ENCODE results near the gene TCF23. TPM values are rescaled to one million over a fixed set of nuclear protein-coding genes. Genes with fewer than 3 reads are reported as not detected.
"Not testable (repeated sequence)": the region's sequence is repeated elsewhere in the genome, so short reads cannot be mapped to it uniquely, and the experiment has no call there.

Gene TCF23
- polyA plus RNA-seq, 3 donors: not detected

DNA sequence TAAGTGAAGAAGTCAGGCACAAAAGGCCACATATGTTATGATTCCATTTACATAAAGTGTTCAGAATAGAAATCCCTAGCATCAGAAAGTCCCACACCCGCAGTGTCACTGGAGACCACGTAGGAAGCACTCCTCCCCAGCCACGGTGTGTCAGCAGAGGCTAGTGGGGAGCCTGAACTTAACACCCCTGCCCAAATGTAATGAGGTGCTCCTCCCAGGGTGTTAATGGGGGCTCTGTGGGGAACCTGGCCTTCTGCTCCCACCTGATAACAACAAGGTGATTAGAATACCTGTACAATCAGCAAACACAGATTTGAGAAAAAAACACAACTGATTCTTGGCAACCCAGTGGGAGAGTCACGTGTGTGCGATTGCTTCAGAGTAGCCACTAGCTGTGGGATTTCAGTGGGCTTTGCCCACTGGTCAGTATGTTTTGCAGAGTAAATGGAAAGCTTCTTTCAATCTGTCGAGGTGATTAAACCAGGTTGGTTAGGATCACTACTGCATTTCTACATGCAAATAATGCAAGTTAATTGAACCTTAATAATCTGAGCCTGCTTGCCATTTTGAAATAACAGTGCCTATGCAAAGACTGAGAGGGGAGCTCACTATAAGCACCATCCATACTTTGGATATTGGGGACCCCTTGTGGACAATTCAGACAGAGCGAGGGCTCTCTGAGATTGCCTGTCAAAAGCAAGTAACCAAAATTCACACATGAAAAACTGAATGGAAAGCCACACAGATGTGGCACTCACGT, 42.4 kb downstream of the TCF23 start:
- no peaks in the 10 kb centered on the region for H3K36me3 ChIP-seq (replicated peaks in 1 of 2; ENCODE audit: control insufficient read depth in 1 of 2, insufficient read depth in 2 of 2, low read length in 2 of 2)
- H3K27me3 ChIP-seq (ENCODE audit: control insufficient read depth in 2 of 2, insufficient read depth in 2 of 2, low read length in 2 of 2): no peaks in the 10 kb centered on the region
- Mint-ChIP-seq H3K36me3 (no peaks in the 10 kb centered on the region), H3K27me3 (ENCODE audit: low read depth in 3 of 3) (peaks cover 1 to 14% (median 4%) of the 10 kb centered on the region in 3 donors), H3K27ac (peak overlapping the region in 1 of 7 donors; percentile 20), H3K4me1 (peaks cover 2% of the 10 kb centered on the region), H3K9me3 (peaks cover 0 to 2% (median 0%) of the 10 kb centered on the region in 7 donors), H3K4me3 (no peak overlapping the region)
- H3K4me3 ChIP-seq (replicated peaks in 1 of 3; ENCODE audit: low read depth in 2 of 3, low read length in 3 of 3): no peak overlapping the region
- 0% methylated on average over 1 of the region's 8 CpGs for WGBS (ENCODE audit: insufficient coverage)
- intact Hi-C loops (cut with micrococcal nuclease): no loop called here
- no peaks in the 10 kb centered on the region for H3K4me1 ChIP-seq (ENCODE audit: control insufficient read depth in 1 of 2, insufficient read depth in 2 of 2, low read length in 2 of 2)
- H3K9me3 ChIP-seq (replicated peaks in 1 of 2; ENCODE audit: control insufficient read depth in 1 of 2, insufficient read depth in 1 of 2, low read length in 2 of 2): no peaks in the 10 kb centered on the region
- DNase-seq: peak in 2 of 3 donors; percentile 22 to 41
- no peak overlapping the region for H2AFZ ChIP-seq (ENCODE audit: insufficient read depth, low read depth, low read length, poor library complexity, severe bottlenecking)
- H4K20me1 ChIP-seq (ENCODE audit: insufficient read depth, low read length): no peaks in the 10 kb centered on the region
- TF ChIP-seq, protein P1, sequence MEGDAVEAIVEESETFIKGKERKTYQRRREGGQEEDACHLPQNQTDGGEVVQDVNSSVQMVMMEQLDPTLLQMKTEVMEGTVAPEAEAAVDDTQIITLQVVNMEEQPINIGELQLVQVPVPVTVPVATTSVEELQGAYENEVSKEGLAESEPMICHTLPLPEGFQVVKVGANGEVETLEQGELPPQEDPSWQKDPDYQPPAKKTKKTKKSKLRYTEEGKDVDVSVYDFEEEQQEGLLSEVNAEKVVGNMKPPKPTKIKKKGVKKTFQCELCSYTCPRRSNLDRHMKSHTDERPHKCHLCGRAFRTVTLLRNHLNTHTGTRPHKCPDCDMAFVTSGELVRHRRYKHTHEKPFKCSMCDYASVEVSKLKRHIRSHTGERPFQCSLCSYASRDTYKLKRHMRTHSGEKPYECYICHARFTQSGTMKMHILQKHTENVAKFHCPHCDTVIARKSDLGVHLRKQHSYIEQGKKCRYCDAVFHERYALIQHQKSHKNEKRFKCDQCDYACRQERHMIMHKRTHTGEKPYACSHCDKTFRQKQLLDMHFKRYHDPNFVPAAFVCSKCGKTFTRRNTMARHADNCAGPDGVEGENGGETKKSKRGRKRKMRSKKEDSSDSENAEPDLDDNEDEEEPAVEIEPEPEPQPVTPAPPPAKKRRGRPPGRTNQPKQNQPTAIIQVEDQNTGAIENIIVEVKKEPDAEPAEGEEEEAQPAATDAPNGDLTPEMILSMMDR (IDR thresholded peaks at IDR 0.05): peak; percentile 50
- no peak overlapping the region for H3K27ac ChIP-seq (ENCODE audit: low read depth in 1 of 2, low read length in 2 of 2)
- H3K4me2 ChIP-seq (replicated peaks; ENCODE audit: extremely low read depth, low read length, poor library complexity, severe bottlenecking): no peak overlapping the region
- H3K9ac ChIP-seq (ENCODE audit: insufficient read depth, low read length, poor library complexity, severe bottlenecking): no peak overlapping the region
- H3K79me2 ChIP-seq (ENCODE audit: insufficient read depth, low read length): no peaks in the 10 kb centered on the region

DNA sequence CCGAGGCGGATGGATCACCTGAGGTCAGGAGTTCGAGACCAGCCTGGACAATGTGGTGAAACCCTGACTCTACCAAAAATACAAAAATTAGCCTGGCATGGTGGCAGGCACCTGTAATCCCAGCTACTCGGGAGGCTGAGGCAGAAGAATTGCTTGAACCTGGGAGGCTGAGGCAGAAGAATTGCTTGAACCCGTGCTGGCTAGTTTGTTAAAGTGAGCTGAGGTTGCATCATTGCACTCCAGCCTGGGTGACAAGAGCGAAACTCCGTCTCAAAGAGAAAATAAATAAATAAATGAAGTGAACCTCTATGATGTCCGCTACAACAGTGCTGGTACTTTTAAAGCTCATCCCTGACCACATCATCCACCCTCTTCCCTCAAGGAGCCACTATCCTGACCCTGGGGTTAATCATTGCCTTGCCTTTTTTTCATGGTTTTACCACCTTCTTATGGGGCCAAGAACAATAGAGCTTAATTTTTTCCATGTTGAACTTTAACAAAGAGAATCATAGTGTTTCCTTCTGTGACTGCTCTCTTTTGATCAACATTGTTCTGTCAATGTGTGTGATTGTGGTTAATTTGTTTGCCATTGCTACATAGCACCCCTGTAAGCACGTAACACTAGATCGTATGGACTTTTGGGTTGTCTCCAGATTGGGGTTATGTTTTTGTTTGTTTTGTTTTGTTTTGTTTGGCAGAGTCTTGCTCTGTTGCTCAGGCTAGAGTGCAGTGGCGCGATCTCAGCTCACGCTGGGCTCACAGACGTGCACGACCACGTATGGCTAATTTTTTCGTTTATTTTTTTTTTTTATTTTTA, 45.9 kb downstream of the TCF23 start:
- H3K4me2 ChIP-seq (replicated peaks; ENCODE audit: extremely low read depth, low read length, poor library complexity, severe bottlenecking): no peak overlapping the region
- H3K27ac ChIP-seq (ENCODE audit: low read depth in 1 of 2, low read length in 2 of 2): no peak overlapping the region
- TF ChIP-seq, protein P1 (IDR thresholded peaks at IDR 0.05): no peak
- H3K4me3 ChIP-seq (replicated peaks in 1 of 3; ENCODE audit: low read depth in 2 of 3, low read length in 3 of 3): no peak overlapping the region
- H3K4me3 Mint-ChIP-seq: peak overlapping the region in 1 of 2 donors; percentile 39
- 92% methylated on average over 14 of the region's 17 CpGs for WGBS (ENCODE audit: insufficient coverage)
- H3K9me3 ChIP-seq (replicated peaks in 1 of 2; ENCODE audit: control insufficient read depth in 1 of 2, insufficient read depth in 1 of 2, low read length in 2 of 2): no peaks in the 10 kb centered on the region
- intact Hi-C loops (cut with micrococcal nuclease): no loop called here
- H3K79me2 ChIP-seq (ENCODE audit: insufficient read depth, low read length): no peaks in the 10 kb centered on the region
- H3K4me1 ChIP-seq (ENCODE audit: control insufficient read depth in 1 of 2, insufficient read depth in 2 of 2, low read length in 2 of 2): no peaks in the 10 kb centered on the region
- H2AFZ ChIP-seq (ENCODE audit: insufficient read depth, low read depth, low read length, poor library complexity, severe bottlenecking): no peak overlapping the region
- peaks cover 1 to 5% of the 10 kb centered on the region in 2 donors for H3K36me3 Mint-ChIP-seq
- H3K27me3 Mint-ChIP-seq (ENCODE audit: low read depth in 3 of 3): peaks cover 1 to 7% (median 6%) of the 10 kb centered on the region in 3 donors
- no peak for DNase-seq
- H3K9ac ChIP-seq (ENCODE audit: insufficient read depth, low read length, poor library complexity, severe bottlenecking): no peak overlapping the region
- peaks cover 0 to 2% (median 0%) of the 10 kb centered on the region in 7 donors for H3K9me3 Mint-ChIP-seq
- no peaks in the 10 kb centered on the region for H3K27me3 ChIP-seq (ENCODE audit: control insufficient read depth in 2 of 2, insufficient read depth in 2 of 2, low read length in 2 of 2)
- peaks cover under 1 to 5% of the 10 kb centered on the region in 2 donors for H3K36me3 ChIP-seq (replicated peaks in 1 of 2; ENCODE audit: control insufficient read depth in 1 of 2, insufficient read depth in 2 of 2, low read length in 2 of 2)
- no peak overlapping the region for H3K27ac Mint-ChIP-seq
- H3K4me1 Mint-ChIP-seq: peaks cover 2% of the 10 kb centered on the region
- no peaks in the 10 kb centered on the region for H4K20me1 ChIP-seq (ENCODE audit: insufficient read depth, low read length)

DNA sequence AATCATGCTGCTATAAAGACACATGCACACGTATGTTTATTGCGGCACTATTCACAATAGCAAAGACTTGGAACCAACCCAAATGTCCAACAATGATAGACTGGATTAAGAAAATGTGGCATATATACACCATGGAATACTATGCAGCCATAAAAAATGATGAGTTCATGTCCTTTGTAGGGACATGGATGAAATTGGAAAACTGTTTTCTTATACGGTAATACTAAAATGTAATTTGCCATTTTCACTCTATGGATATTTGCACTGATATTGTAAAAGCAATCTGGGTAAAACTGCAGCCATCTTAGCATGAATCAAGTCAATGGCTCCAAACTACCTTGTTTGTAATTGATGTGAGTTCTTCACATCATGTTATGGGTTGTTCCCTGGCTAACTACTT, 47.0 kb downstream of the TCF23 start:
- intact Hi-C loops (cut with micrococcal nuclease): not testable (repeated sequence)
- no CpG with 5 or more reads among the region's 3 CpGs for WGBS (ENCODE audit: insufficient coverage)
- H3K36me3 Mint-ChIP-seq: peaks cover 9 to 15% of the 10 kb centered on the region in 2 donors

More for the DNA sequence above, 47.0 kb downstream of the TCF23 start:
- H3K4me3 Mint-ChIP-seq; H3K27ac Mint-ChIP-seq; H3K4me1 ChIP-seq (ENCODE audit: control insufficient read depth in 1 of 2, insufficient read depth in 2 of 2, low read length in 2 of 2); H4K20me1 ChIP-seq (ENCODE audit: insufficient read depth, low read length); H3K27me3 ChIP-seq (ENCODE audit: control insufficient read depth in 2 of 2, insufficient read depth in 2 of 2, low read length in 2 of 2); H3K9me3 Mint-ChIP-seq; H3K4me3 ChIP-seq (replicated peaks in 1 of 3; ENCODE audit: low read depth in 2 of 3, low read length in 3 of 3); H3K27me3 Mint-ChIP-seq (ENCODE audit: low read depth in 3 of 3); H3K9ac ChIP-seq (ENCODE audit: insufficient read depth, low read length, poor library complexity, severe bottlenecking); H2AFZ ChIP-seq (ENCODE audit: insufficient read depth, low read depth, low read length, poor library complexity, severe bottlenecking); H3K4me2 ChIP-seq (replicated peaks; ENCODE audit: extremely low read depth, low read length, poor library complexity, severe bottlenecking); H3K9me3 ChIP-seq (replicated peaks in 1 of 2; ENCODE audit: control insufficient read depth in 1 of 2, insufficient read depth in 1 of 2, low read length in 2 of 2); H3K27ac ChIP-seq (ENCODE audit: low read depth in 1 of 2, low read length in 2 of 2); H3K4me1 Mint-ChIP-seq; DNase-seq; H3K79me2 ChIP-seq (ENCODE audit: insufficient read depth, low read length): not testable (repeated sequence)
- peaks cover 10 to 11% of the 10 kb centered on the region in 2 donors for H3K36me3 ChIP-seq (replicated peaks in 1 of 2; ENCODE audit: control insufficient read depth in 1 of 2, insufficient read depth in 2 of 2, low read length in 2 of 2)
